Stomach smooth muscle (tissue), 2 donors: ENCODE data around the gene RAD51.

Experiments
- H3K27ac ChIP-seq: one replicate; pipeline ENCODE4 v1.7.0; 2013; ENCODE audit warnings: mild to moderate bottlenecking, low read length, inconsistent platforms
- H3K27me3 ChIP-seq, 2 donors: one replicate each; pipeline ENCODE4 v1.7.0; 2013; ENCODE audit warnings: low read length in 2 of 2; ENCODE audit not compliant: insufficient read depth in 2 of 2, control insufficient read depth in 1 of 2
- H3K36me3 ChIP-seq, 2 donors: one replicate each; pipeline ENCODE4 v1.7.0; 2013; ENCODE audit warnings: low read length in 2 of 2; ENCODE audit not compliant: control insufficient read depth in 2 of 2, insufficient read depth in 2 of 2
- H3K4me1 ChIP-seq: one replicate; pipeline ENCODE4 v1.7.0; 2013; ENCODE audit warnings: low read length; ENCODE audit not compliant: control insufficient read depth, insufficient read depth
- H3K4me3 ChIP-seq, 2 donors: one replicate each; pipeline ENCODE4 v1.7.0; 2013; ENCODE audit warnings: low read length in 2 of 2
- H3K9ac ChIP-seq, 2 donors: one replicate each; pipeline ENCODE4 v1.7.0; 2013; ENCODE audit warnings: low read length in 2 of 2, mild to moderate bottlenecking in 1 of 2
- H3K9me3 ChIP-seq, 2 donors: one replicate each; pipeline ENCODE4 v1.7.0; 2013; ENCODE audit warnings: low read length in 2 of 2; ENCODE audit not compliant: control insufficient read depth in 2 of 2
- donor health status: healthy.
- donor health status: Pancreatic carcinoma.

The RAD51 gene

DNA sequence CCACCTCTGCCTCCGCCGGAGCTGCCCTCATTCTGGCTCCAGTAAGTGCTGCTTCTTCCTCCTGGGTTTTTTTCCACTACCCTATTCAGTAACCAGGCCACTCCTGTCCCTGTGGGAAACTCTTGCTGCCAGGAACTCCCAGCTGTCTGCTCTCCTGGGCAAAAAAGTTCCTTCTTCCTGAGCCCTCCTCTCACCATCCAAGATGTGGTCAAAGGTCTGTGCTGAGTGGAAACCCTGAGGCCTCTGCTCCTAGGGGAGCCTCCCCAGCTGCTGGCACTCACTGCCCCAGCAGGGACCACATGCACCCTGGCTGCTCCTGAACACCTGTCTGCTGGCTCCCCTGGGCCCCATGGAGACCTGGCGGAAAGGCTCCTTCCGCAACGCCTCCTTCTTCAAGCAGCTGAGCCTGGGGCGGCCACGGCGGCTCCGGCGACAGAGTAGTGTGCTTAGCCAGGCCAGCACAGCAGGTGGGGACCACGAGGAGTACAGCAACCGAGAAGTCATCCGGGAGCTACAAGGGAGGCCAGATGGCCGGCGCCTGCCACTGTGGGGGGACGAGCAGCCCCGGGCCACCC lies 75.3 kb downstream of the RAD51 start:
- no peak overlapping the region for H3K4me3 ChIP-seq
- H3K4me1 ChIP-seq = peaks cover 8% of the 10 kb centered on the region
- H3K27me3 ChIP-seq = no peaks in the 10 kb centered on the region
- H3K9me3 ChIP-seq = no peaks in the 10 kb centered on the region
- peaks cover 23 to 25% of the 10 kb centered on the region in 2 donors for H3K36me3 ChIP-seq
- no peak overlapping the region for H3K9ac ChIP-seq
- H3K27ac ChIP-seq = no peak overlapping the region

- Histone ChIP-seq H3K9ac (no peak overlapping the region), H3K27ac (no peak overlapping the region), H3K36me3 (peaks cover 32 to 33% of the 10 kb centered on the region in 2 donors), H3K4me1 (peaks cover 8% of the 10 kb centered on the region), H3K4me3 (no peak overlapping the region), H3K9me3 (no peaks in the 10 kb centered on the region), H3K27me3 (no peaks in the 10 kb centered on the region)
Observed at GRCh38 chr15:40771242-40771641, 76.3 kb downstream of the RAD51 start.

DNA sequence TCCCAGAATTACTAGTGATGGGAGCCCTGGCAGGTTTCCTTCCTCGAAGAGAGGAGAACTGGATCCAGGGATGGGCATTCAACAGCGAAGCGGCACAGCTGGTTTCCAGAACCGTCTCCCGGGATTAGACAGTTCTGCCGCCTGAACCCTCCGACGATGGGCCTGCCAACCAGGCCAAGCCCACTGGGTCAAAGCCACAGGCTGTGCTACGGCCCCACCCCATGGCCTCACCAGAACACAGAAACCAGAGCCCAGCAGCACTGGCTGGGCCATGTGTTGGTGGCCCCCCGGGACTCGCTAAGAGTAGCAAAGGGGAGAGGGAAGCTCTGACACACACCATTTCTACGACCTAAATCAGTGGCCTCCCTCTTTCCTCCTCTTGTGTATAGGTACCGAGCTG lies 77.0 kb downstream of the RAD51 start:
- no peak overlapping the region for H3K27ac ChIP-seq
- H3K4me3 ChIP-seq = no peak overlapping the region
- H3K36me3 ChIP-seq = peaks cover 39 to 40% of the 10 kb centered on the region in 2 donors
- no peak overlapping the region for H3K9ac ChIP-seq
- H3K27me3 ChIP-seq = no peaks in the 10 kb centered on the region
- no peaks in the 10 kb centered on the region for H3K9me3 ChIP-seq
- H3K4me1 ChIP-seq = peaks cover 8% of the 10 kb centered on the region

GRCh38 chr15:40773496-40773895 lies 78.5 kb downstream of the RAD51 start:
- no peaks in the 10 kb centered on the region for H3K9me3 ChIP-seq
- peaks cover 41 to 44% of the 10 kb centered on the region in 2 donors for H3K36me3 ChIP-seq
- no peak overlapping the region for H3K4me3 ChIP-seq
- no peaks in the 10 kb centered on the region for H3K27me3 ChIP-seq
- no peak overlapping the region for H3K9ac ChIP-seq
- H3K27ac ChIP-seq = no peak overlapping the region
- H3K4me1 ChIP-seq = peaks cover 8% of the 10 kb centered on the region

DNA sequence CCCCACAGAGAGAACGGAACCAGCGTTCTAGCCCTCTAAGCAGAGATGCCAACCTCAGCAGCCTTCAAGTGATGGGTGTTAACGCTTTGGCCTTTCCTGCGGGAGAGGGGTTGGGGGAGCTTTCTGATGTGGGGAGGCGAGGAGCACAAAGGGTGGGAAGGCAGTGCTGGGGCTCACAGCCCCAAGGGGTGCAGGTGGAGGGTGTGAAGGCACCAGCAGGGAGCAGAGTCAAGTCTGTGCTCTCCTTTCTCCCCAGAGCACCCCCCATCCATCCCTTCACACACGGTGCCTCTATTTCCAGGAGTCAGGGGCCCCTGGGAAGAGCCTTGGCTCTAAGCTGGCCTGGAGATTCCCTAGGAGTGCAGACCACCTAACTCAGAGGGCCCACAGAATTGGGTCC lies 78.9 kb downstream of the RAD51 start:
- Histone ChIP-seq H3K27me3 (no peaks in the 10 kb centered on the region), H3K9ac (no peak overlapping the region), H3K4me3 (no peak overlapping the region), H3K27ac (no peak overlapping the region), H3K4me1 (peaks cover 7% of the 10 kb centered on the region), H3K36me3 (peaks cover 45 to 46% of the 10 kb centered on the region in 2 donors), H3K9me3 (no peaks in the 10 kb centered on the region)

DNA sequence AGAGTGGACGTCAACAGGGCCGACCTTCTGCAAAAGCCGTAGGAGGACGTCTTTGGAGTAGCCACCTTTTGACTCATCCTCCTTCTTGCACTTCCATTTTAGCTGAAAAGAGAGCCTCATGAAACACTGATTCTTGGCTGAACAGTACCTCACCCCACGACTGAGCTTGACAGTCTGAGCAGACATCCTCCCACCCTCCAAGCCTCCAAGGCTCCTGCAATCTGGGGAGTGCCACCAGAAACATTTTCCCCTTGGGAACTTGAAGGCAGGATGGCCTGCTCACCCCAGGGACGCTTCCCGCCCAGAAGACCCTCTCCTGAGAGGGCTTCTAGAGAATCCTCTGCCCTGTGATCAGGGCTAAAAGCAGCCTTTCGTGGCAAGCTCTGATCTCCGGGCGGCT lies 80.0 kb downstream of the RAD51 start:
- Histone ChIP-seq H3K4me1 (no peaks in the 10 kb centered on the region), H3K27ac (no peak overlapping the region), H3K9me3 (no peaks in the 10 kb centered on the region), H3K27me3 (no peaks in the 10 kb centered on the region), H3K9ac (no peak overlapping the region), H3K4me3 (no peak overlapping the region), H3K36me3 (peaks cover 50 to 54% of the 10 kb centered on the region in 2 donors)

GRCh38 chr15:40775740-40776536 lies 81.0 kb downstream of the RAD51 start:
- no peaks in the 10 kb centered on the region for H3K9me3 ChIP-seq
- no peaks in the 10 kb centered on the region for H3K27me3 ChIP-seq
- H3K4me1 ChIP-seq = no peaks in the 10 kb centered on the region
- no peak overlapping the region for H3K9ac ChIP-seq
- H3K4me3 ChIP-seq = no peak overlapping the region
- no peak overlapping the region for H3K27ac ChIP-seq
- H3K36me3 ChIP-seq = peaks cover 50 to 54% of the 10 kb centered on the region in 2 donors

GRCh38 chr15:40776537-40777141 lies 81.7 kb downstream of the RAD51 start:
- no peaks in the 10 kb centered on the region for H3K27me3 ChIP-seq
- no peaks in the 10 kb centered on the region for H3K4me1 ChIP-seq
- H3K4me3 ChIP-seq = no peak overlapping the region
- no peak overlapping the region for H3K27ac ChIP-seq
- H3K36me3 ChIP-seq = peaks cover 50 to 51% of the 10 kb centered on the region in 2 donors
- H3K9me3 ChIP-seq = no peaks in the 10 kb centered on the region
- H3K9ac ChIP-seq = no peak overlapping the region
